GM23338 (cell line): Measurements from ENCODE around the gene DUS2.
"Not testable (repeated sequence)": the region's sequence is repeated elsewhere in the genome, so short reads cannot be mapped to it uniquely, and the experiment has no call there.

Experiments
- CREB1 ChIP-seq: fragments of 250-450 bp; sonication (Bioruptor Pico); IDR thresholded peaks from 2 replicates; pipeline ENCODE4 v1.5.0; 2020; ENCODE audit warnings: low read depth, mild to moderate bottlenecking, moderate library complexity
- CTCF ChIP-seq, 2 experiments: fragments of 200-600 bp in 1 of 2; sonication (generic) in 1 of 2; conservative IDR thresholded peaks; 2 replicates each; pipeline versions ENCODE4 v1.5.1 to v1.6.1; 2016 to 2017; ENCODE audit warnings: antibody characterized with exemption in 2 of 2, low read depth in 2 of 2, mild to moderate bottlenecking in 2 of 2, moderate library complexity in 1 of 2
- EZH2phosphoT487 ChIP-seq: fragments of 200-600 bp; sonication (generic); IDR thresholded peaks from one replicate; pipeline ENCODE4 v1.8.1; 2018; ENCODE audit warnings: antibody characterized with exemption; ENCODE audit not compliant: unreplicated experiment

GRCh38 chr16:67998231-67998778 is 24.8 kb upstream of the DUS2 start:
- not testable (repeated sequence) for TF ChIP-seq CREB1 (CRISPR knock-in tag); CTCF (conservative IDR thresholded peaks at IDR 0.05; ENCODE audit: low read depth in 2 of 2); EZH2phosphoT487
